BJ (cell line): Measurements from ENCODE around the gene WDR1. TPM values are rescaled to one million over a fixed set of nuclear protein-coding genes. Genes with fewer than 3 reads are reported as not detected.

Experiments used
- CTCF ChIA-PET: fragments of 350-600 bp; formaldehyde crosslinking; extraction: SDS; loops from one replicate; lab custom pipeline; 2021; ENCODE audit warnings: antibody characterized with exemption, inconsistent platforms; lab: Yijun Ruan, JAX
- POLR2A ChIA-PET: fragments of 300-600 bp; sonication (Branson Sonifier 250); formaldehyde crosslinking; extraction: SDS; loops from one replicate; lab custom pipeline; 2021; ENCODE audit warnings: antibody characterized with exemption; lab: Charles Lee
- DNase-seq: peaks from one replicate; pipeline ENCODE4 v3.0.0-alpha.2; 2011; ENCODE audit warnings: low read depth
- H3K27me3 ChIP-seq: 2 replicates; pipeline ENCODE4 v1.6.0; 2011; ENCODE audit warnings: low read length; ENCODE audit not compliant: control insufficient read depth, insufficient read depth
- H3K36me3 ChIP-seq: 2 replicates; pipeline ENCODE4 v1.5.1; 2011; ENCODE audit warnings: low read length; ENCODE audit not compliant: control insufficient read depth, insufficient read depth
- H3K4me3 ChIP-seq: 2 replicates; pipeline ENCODE4 v1.5.1; 2011; ENCODE audit warnings: low read depth, mild to moderate bottlenecking, control low read depth, low read length
- CTCF ChIP-seq: IDR thresholded peaks from 2 replicates; pipeline ENCODE4 v1.5.1; 2011; ENCODE audit warnings: low read depth, mild to moderate bottlenecking, control low read depth, inconsistent platforms, low read length, moderate library complexity; ENCODE audit not compliant: insufficient read depth
- polyA plus RNA-seq: library from polyadenylated mRNA; depleted of rRNA; stranded (reverse); fragments of >200 nt; gene quantifications from 2 replicates; pipeline ENCODE4 v1.2.3, GENCODE V29; 2011

The WDR1 gene
- polyA plus RNA-seq, 1 experiment, result 952 TPM

GRCh38 chr4:10120943-10121567 lies 4.5 kb upstream of the WDR1 start:
- no peak for TF ChIP-seq CTCF
- DNase-seq, result no peak
- CTCF ChIA-PET, result interaction anchor here (1.1 to 1.6 kb wide), 3 partner anchors 9 to 37 kb away, joined by 3 to 5 read pairs (median 3); no protein-coding TSS in a partner anchor
- POLR2A ChIA-PET, result interaction anchor here (0.6 kb wide), 1 partner anchor 17 kb away, joined by 3 read pairs; no protein-coding TSS in a partner anchor
- Histone ChIP-seq H3K36me3 (no peaks in the 10 kb centered on the region), H3K4me3 (no peak overlapping the region), H3K27me3 (no peaks in the 10 kb centered on the region)

GRCh38 chr4:10119773-10120172 lies 3.2 kb upstream of the WDR1 start:
- ChIA-PET POLR2A (interaction anchor here (0.7 kb wide), 1 partner anchor 11 kb away, joined by 3 read pairs; no protein-coding TSS in a partner anchor), CTCF (interaction anchor here (0.6 to 1.6 kb wide), 5 partner anchors 10 to 418 kb away, joined by 3 to 5 read pairs (median 4); no protein-coding TSS in a partner anchor)
- Histone ChIP-seq H3K4me3 (no peak overlapping the region), H3K27me3 (no peaks in the 10 kb centered on the region), H3K36me3 (peaks cover 2% of the 10 kb centered on the region; the same call in 1 of the 2 replicates)
- DNase-seq, result no peak
- TF ChIP-seq CTCF, result no peak

- ChIA-PET CTCF (interaction anchor here (0.8 to 1.7 kb wide), 6 partner anchors 11 to 419 kb away, joined by 3 to 5 read pairs (median 4); no protein-coding TSS in a partner anchor), POLR2A (no interaction called here)
- Histone ChIP-seq H3K4me3 (no peak overlapping the region), H3K27me3 (no peaks in the 10 kb centered on the region), H3K36me3 (peaks cover 4% of the 10 kb centered on the region; the same call in 1 of the 2 replicates)
- no peak for DNase-seq
- no peak for TF ChIP-seq CTCF
Measured at GRCh38 chr4:10119278-10119677, 2.7 kb upstream of the WDR1 start.

GRCh38 chr4:10118048-10119004 lies 1.7 kb upstream of the WDR1 start:
- Histone ChIP-seq H3K4me3 (no peak overlapping the region), H3K36me3 (peaks cover 9% of the 10 kb centered on the region), H3K27me3 (no peaks in the 10 kb centered on the region)
- ChIA-PET POLR2A (interaction anchor here (0.6 to 1.9 kb wide), 9 partner anchors 9 to 256 kb away, joined by 3 to 23 read pairs (median 4); no protein-coding TSS in a partner anchor), CTCF (interaction anchor here (0.8 to 1.7 kb wide), 8 partner anchors 10 to 99 kb away, joined by 3 to 5 read pairs (median 4); no protein-coding TSS in a partner anchor)
- no peak for TF ChIP-seq CTCF
- DNase-seq, result no peak
